A673 (cell line): ENCODE data around the gene ELP4. TPM values are rescaled to one million over a fixed set of nuclear protein-coding genes. Genes with fewer than 3 reads are reported as not detected.

Experiments used
- BruUV-seq: library from RNA; stranded (reverse); fragments of 400-500 nt; replicated peaks from 2 replicates; lab custom pipeline; 2021; lab: Mats Ljungman, UMichigan
- CTCF ChIA-PET: fragments of 300-600 bp; sonication (Branson Sonifier 250); formaldehyde crosslinking; loops from one replicate; lab custom pipeline; 2022; ENCODE audit warnings: antibody characterized with exemption; lab: Charles Lee
- POLR2A ChIA-PET: fragments of 300-600 bp; sonication (Branson Sonifier 250); formaldehyde crosslinking; loops from one replicate; lab custom pipeline; 2022; ENCODE audit warnings: antibody characterized with exemption; ENCODE audit not compliant: low non-redundant PET; lab: Charles Lee
- DNase-seq: peaks from one replicate; pipeline ENCODE4 v3.0.0-alpha.2; 2015; ENCODE audit warnings: low spot score
- H3K27ac ChIP-seq: fragments of 200-600 bp; sonication (generic); 2 replicates; pipeline ENCODE4 v1.5.1; 2016; ENCODE audit warnings: mixed run types, low read depth, mild to moderate bottlenecking, mixed read lengths, antibody characterized with exemption, low read length; ENCODE audit not compliant: poor library complexity, severe bottlenecking
- H3K27me3 ChIP-seq: fragments of 200-600 bp; sonication (generic); replicated peaks from 2 replicates; pipeline ENCODE4 v1.6.1; 2017; ENCODE audit warnings: mixed run types, low read depth, mild to moderate bottlenecking, mixed read lengths, antibody characterized with exemption, low read length; ENCODE audit not compliant: insufficient read depth, poor library complexity
- H3K36me3 ChIP-seq: fragments of 200-600 bp; sonication (generic); 2 replicates; pipeline ENCODE4 v1.6.1; 2016; ENCODE audit warnings: mixed run types, mild to moderate bottlenecking, mixed read lengths, antibody characterized with exemption, low read length; ENCODE audit not compliant: insufficient read depth, poor library complexity, severe bottlenecking
- H3K4me1 ChIP-seq: fragments of 200-600 bp; sonication (generic); 2 replicates; pipeline ENCODE4 v1.6.1; 2017; ENCODE audit warnings: mixed run types, mild to moderate bottlenecking, mixed read lengths, antibody characterized with exemption, low read length; ENCODE audit not compliant: insufficient read depth, poor library complexity, severe bottlenecking
- H3K4me3 ChIP-seq: fragments of 200-600 bp; sonication (generic); 2 replicates; pipeline ENCODE4 v1.5.1; 2016; ENCODE audit warnings: low read depth, mixed run types, mild to moderate bottlenecking, mixed read lengths, low read length; ENCODE audit not compliant: poor library complexity, severe bottlenecking
- H3K9me3 ChIP-seq: fragments of 200-600 bp; sonication (generic); 2 replicates; pipeline ENCODE4 v1.6.1; 2016; ENCODE audit warnings: mixed run types, low read depth, mild to moderate bottlenecking, mixed read lengths, antibody characterized with exemption, low read length; ENCODE audit not compliant: poor library complexity, severe bottlenecking
- CTCF ChIP-seq: fragments of 300-800, 200-600 bp; sonication (generic); conservative IDR thresholded peaks from 2 replicates; pipeline ENCODE4 v1.5.1; 2017; ENCODE audit warnings: low read depth, mild to moderate bottlenecking, antibody characterized with exemption, low read length, moderate library complexity, mixed read lengths
- EZH2 ChIP-seq: fragments of 200-600 bp; sonication (generic); IDR thresholded peaks from 2 replicates; pipeline ENCODE4 v1.6.1; 2017; ENCODE audit warnings: borderline replicate concordance, low read depth, mild to moderate bottlenecking, mixed read lengths, antibody characterized with exemption, low read length; ENCODE audit not compliant: poor library complexity, severe bottlenecking
- intact Hi-C: fragments of 100-400 bp; cut with micrococcal nuclease; formaldehyde crosslinking; loops from one replicate; pipeline ENCODE4 v1.10.0; 2022; ENCODE audit not compliant: unreplicated experiment
- total RNA-seq: library from RNA; stranded (reverse); gene quantifications from 2 replicates; pipeline ENCODE4 v1.2.3, GENCODE V29; 2021

The ELP4 gene
- total RNA-seq, 1 experiment from 2014 or later, result 49.4 TPM

- H3K36me3 ChIP-seq, result no peaks in the 10 kb centered on the region
- H3K9me3 ChIP-seq, result no peaks in the 10 kb centered on the region
- POLR2A ChIA-PET, result interaction anchor here (0.6 kb wide), 2 partner anchors 38 to 416 kb away, joined by 4 to 6 read pairs; no protein-coding TSS in a partner anchor
- peak overlapping the region; percentile 79 for H3K27ac ChIP-seq
- BruUV-seq, result no TSS peak
- H3K4me1 ChIP-seq, result peaks cover 58% of the 10 kb centered on the region
- TF ChIP-seq EZH2, result peak; percentile 63
- TF ChIP-seq CTCF, result no peak
- CTCF ChIA-PET, result interaction anchor here (0.6 kb wide), 2 partner anchors 169 to 776 kb away, joined by 3 to 4 read pairs; no protein-coding TSS in a partner anchor
- intact Hi-C loops, result loop anchor here (2.0 to 5.0 kb wide), 5 partner anchors 168 to 703 kb away; partner anchors contain the start of genes ELP4, IMMP1L and RCN1
- H3K27me3 ChIP-seq, result peaks cover 94% of the 10 kb centered on the region
- H3K4me3 ChIP-seq, result peak overlapping the region; percentile 60
- DNase-seq, result peak; percentile 92
These were observed 300.6 kb downstream of the ELP4 start for GRCh38 chr11:31809857-31810778.

GRCh38 chr11:31810779-31811647, 301.4 kb downstream of the ELP4 start, which contains the start of gene PAX6:
PAX6 (minus strand) TSS chr11:31811322; CDS start chr11:31806411, 4,911 bp downstream.
- ChIA-PET POLR2A (interaction anchor here (0.6 kb wide), 1 partner anchor 37 kb away, joined by 4 read pairs; no protein-coding TSS in a partner anchor), CTCF (interaction anchor here (0.6 to 0.8 kb wide), 2 partner anchors 14 to 656 kb away, joined by 6 read pairs; no protein-coding TSS in a partner anchor)
- BruUV-seq, result TSS peak; percentile 71
- H3K27me3 ChIP-seq, result peaks cover 94% of the 10 kb centered on the region
- TF ChIP-seq EZH2 (peak; percentile 75), CTCF (no peak)
- no peaks in the 10 kb centered on the region for H3K36me3 ChIP-seq
- H3K27ac ChIP-seq, result peak within 1 kb of the TSS; percentile 79
- intact Hi-C loops, result loop anchor here (2.0 to 5.0 kb wide), 5 partner anchors 169 to 704 kb away; partner anchors contain the start of genes ELP4, IMMP1L and RCN1
- peak within 1 kb of the TSS; percentile 60 for H3K4me3 ChIP-seq
- H3K4me1 ChIP-seq, result peaks cover 67% of the 10 kb centered on the region
- no peaks in the 10 kb centered on the region for H3K9me3 ChIP-seq
- DNase-seq, result peak; percentile 100
